ENCODE results near the gene CGB2. TPM values are rescaled to one million over a fixed set of nuclear protein-coding genes. Genes with fewer than 3 reads are reported as not detected.

Gene CGB2
- total RNA-seq, 1 experiment from 2014 or later = not detected

GRCh38 chr19:48999481-49000325 is 32.0 kb upstream of the CGB2 start:
- Histone ChIP-seq H3K4me1 (no peaks in the 10 kb centered on the region), H3K4me3 (ENCODE audit: low read depth, low read length) (no peak overlapping the region), H3K27me3 (replicated peaks; ENCODE audit: control insufficient read depth, insufficient read depth, low read length) (no peaks in the 10 kb centered on the region), H3K36me3 (ENCODE audit: control insufficient read depth, insufficient read depth, low read length) (no peaks in the 10 kb centered on the region; the same call in 1 of the 2 replicates), H3K9me3 (no peaks in the 10 kb centered on the region)
- ChIA-PET POLR2A (interaction anchor here (0.5 to 0.9 kb wide), 3 partner anchors 8 to 40 kb away, joined by 3 read pairs; no protein-coding TSS in a partner anchor), CTCF (interaction anchor here (0.5 to 1.5 kb wide), 16 partner anchors 10 to 411 kb away, joined by 3 to 16 read pairs (median 5); partner anchors contain the start of gene CGB7)
- H3K36me3 Mint-ChIP-seq (ENCODE audit: insufficient read depth, unreplicated experiment) = peaks cover 60% of the 10 kb centered on the region
- no TSS peak for BruUV-seq (replicated peaks)
- H3K27ac Mint-ChIP-seq (ENCODE audit: unreplicated experiment) = no peak overlapping the region
- peak; percentile 59 to 76 for DNase-seq
- peaks cover 8% of the 10 kb centered on the region for H3K4me1 Mint-ChIP-seq (ENCODE audit: low read depth, unreplicated experiment)
- no peaks in the 10 kb centered on the region for H3K9me3 Mint-ChIP-seq (ENCODE audit: unreplicated experiment)
- no peaks in the 10 kb centered on the region for H3K27me3 Mint-ChIP-seq (ENCODE audit: insufficient read depth, unreplicated experiment)
- H3K4me3 Mint-ChIP-seq (ENCODE audit: unreplicated experiment) = no peak overlapping the region
- TF ChIP-seq, protein P1, sequence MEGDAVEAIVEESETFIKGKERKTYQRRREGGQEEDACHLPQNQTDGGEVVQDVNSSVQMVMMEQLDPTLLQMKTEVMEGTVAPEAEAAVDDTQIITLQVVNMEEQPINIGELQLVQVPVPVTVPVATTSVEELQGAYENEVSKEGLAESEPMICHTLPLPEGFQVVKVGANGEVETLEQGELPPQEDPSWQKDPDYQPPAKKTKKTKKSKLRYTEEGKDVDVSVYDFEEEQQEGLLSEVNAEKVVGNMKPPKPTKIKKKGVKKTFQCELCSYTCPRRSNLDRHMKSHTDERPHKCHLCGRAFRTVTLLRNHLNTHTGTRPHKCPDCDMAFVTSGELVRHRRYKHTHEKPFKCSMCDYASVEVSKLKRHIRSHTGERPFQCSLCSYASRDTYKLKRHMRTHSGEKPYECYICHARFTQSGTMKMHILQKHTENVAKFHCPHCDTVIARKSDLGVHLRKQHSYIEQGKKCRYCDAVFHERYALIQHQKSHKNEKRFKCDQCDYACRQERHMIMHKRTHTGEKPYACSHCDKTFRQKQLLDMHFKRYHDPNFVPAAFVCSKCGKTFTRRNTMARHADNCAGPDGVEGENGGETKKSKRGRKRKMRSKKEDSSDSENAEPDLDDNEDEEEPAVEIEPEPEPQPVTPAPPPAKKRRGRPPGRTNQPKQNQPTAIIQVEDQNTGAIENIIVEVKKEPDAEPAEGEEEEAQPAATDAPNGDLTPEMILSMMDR (IDR thresholded peaks at IDR 0.05; ENCODE audit: insufficient read depth in 1 of 2, low read depth in 1 of 2, low read length in 1 of 2, severe bottlenecking in 1 of 2, unreplicated experiment in 1 of 2) = peak; percentile 70 to 75
- intact Hi-C loops (cut with micrococcal nuclease; ENCODE audit: unreplicated experiment) = loop anchor here (2.0 to 10.0 kb wide), 2 partner anchors 19 to 225 kb away; no protein-coding TSS in a partner anchor

GRCh38 chr19:49004133-49004532 is 27.6 kb upstream of the CGB2 start:
- intact Hi-C loops (cut with micrococcal nuclease; ENCODE audit: unreplicated experiment) = no loop called here
- CTCF ChIA-PET = interaction anchor here (0.5 to 0.6 kb wide), 2 partner anchors 124 to 126 kb away, joined by 3 read pairs; no protein-coding TSS in a partner anchor
- H3K36me3 Mint-ChIP-seq (ENCODE audit: insufficient read depth, unreplicated experiment) = peaks cover 67% of the 10 kb centered on the region
- no peaks in the 10 kb centered on the region for H3K27me3 Mint-ChIP-seq (ENCODE audit: insufficient read depth, unreplicated experiment)
- Histone ChIP-seq H3K9me3 (no peaks in the 10 kb centered on the region), H3K4me1 (no peaks in the 10 kb centered on the region), H3K27me3 (replicated peaks; ENCODE audit: control insufficient read depth, insufficient read depth, low read length) (no peaks in the 10 kb centered on the region), H3K36me3 (ENCODE audit: control insufficient read depth, insufficient read depth, low read length) (no peaks in the 10 kb centered on the region; the same call in 1 of the 2 replicates), H3K4me3 (ENCODE audit: low read depth, low read length) (no peak overlapping the region)
- no peak overlapping the region for H3K27ac Mint-ChIP-seq (ENCODE audit: unreplicated experiment)
- H3K4me3 Mint-ChIP-seq (ENCODE audit: unreplicated experiment) = no peak overlapping the region
- H3K9me3 Mint-ChIP-seq (ENCODE audit: unreplicated experiment) = no peaks in the 10 kb centered on the region
- BruUV-seq (replicated peaks) = no TSS peak
- no peak for DNase-seq
- POLR2A ChIA-PET = interaction anchor here (0.7 kb wide), 1 partner anchor 124 kb away, joined by 3 read pairs; no protein-coding TSS in a partner anchor
- no peaks in the 10 kb centered on the region for H3K4me1 Mint-ChIP-seq (ENCODE audit: low read depth, unreplicated experiment)
- TF ChIP-seq, protein P1 (IDR thresholded peaks at IDR 0.05; ENCODE audit: insufficient read depth in 1 of 2, low read depth in 1 of 2, low read length in 1 of 2, severe bottlenecking in 1 of 2, unreplicated experiment in 1 of 2) = no peak

DNA sequence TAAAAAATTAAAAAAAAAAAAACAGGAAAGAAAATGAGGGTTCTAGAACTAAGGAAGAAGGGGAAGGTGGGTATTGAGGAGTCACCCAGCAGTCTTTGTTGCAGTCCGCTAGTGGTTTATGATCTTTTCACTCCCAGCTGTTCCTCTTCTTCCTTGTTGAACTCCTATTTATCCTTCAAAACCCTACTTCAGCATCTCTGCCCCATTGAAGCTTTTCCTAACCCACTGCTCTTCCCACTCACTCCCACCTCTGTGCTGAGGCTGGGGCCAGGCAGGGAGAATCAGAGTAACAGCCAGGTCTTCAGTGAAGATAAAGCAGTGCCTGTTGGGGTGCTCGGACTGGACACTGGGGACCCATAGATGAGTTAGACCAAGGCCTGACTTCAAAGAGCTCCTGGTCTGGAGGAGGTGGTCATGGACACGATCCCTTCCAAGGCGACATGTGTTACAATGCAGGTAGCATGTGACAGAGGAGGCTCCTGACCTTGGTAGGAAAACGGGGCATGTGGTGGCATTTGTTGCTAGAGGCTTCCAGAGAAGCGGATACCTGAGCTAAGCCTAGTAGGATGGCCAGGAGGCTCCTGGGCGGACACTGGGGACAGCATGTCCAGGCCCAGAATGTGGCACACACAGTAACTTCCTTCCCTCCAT is 26.6 kb upstream of the CGB2 start:
- no TSS peak for BruUV-seq (replicated peaks)
- Mint-ChIP-seq H3K4me3 (ENCODE audit: unreplicated experiment) (no peak overlapping the region), H3K36me3 (ENCODE audit: insufficient read depth, unreplicated experiment) (peaks cover 66% of the 10 kb centered on the region), H3K27me3 (ENCODE audit: insufficient read depth, unreplicated experiment) (no peaks in the 10 kb centered on the region), H3K4me1 (ENCODE audit: low read depth, unreplicated experiment) (no peaks in the 10 kb centered on the region), H3K27ac (ENCODE audit: unreplicated experiment) (no peak overlapping the region), H3K9me3 (ENCODE audit: unreplicated experiment) (no peaks in the 10 kb centered on the region)
- TF ChIP-seq, protein P1 (IDR thresholded peaks at IDR 0.05; ENCODE audit: insufficient read depth in 1 of 2, low read depth in 1 of 2, low read length in 1 of 2, severe bottlenecking in 1 of 2, unreplicated experiment in 1 of 2) = no peak
- ChIA-PET POLR2A (no interaction called here), CTCF (no interaction called here)
- H3K4me1 ChIP-seq = no peaks in the 10 kb centered on the region
- no peak for DNase-seq
- no peak overlapping the region for H3K4me3 ChIP-seq (ENCODE audit: low read depth, low read length)
- H3K9me3 ChIP-seq = no peaks in the 10 kb centered on the region
- intact Hi-C loops (cut with micrococcal nuclease; ENCODE audit: unreplicated experiment) = no loop called here
- peaks cover 1% of the 10 kb centered on the region; the same call in 1 of the 2 replicates for H3K36me3 ChIP-seq (ENCODE audit: control insufficient read depth, insufficient read depth, low read length)
- H3K27me3 ChIP-seq (replicated peaks; ENCODE audit: control insufficient read depth, insufficient read depth, low read length) = no peaks in the 10 kb centered on the region

All from Caco-2 (cell line).